KMS-11 (cell line): ENCODE results near the gene KCTD21.
"Not testable (repeated sequence)": the region's sequence is repeated elsewhere in the genome, so short reads cannot be mapped to it uniquely, and the experiment has no call there.

Experiments
- H2AFZ ChIP-seq: fragments of 200-600 bp; sonication (generic); 2 replicates; pipeline ENCODE4 v1.6.1; 2016; ENCODE audit warnings: antibody characterized with exemption, mixed run types, low read depth
- H3K27ac ChIP-seq: fragments of 200-600 bp; sonication (generic); 2 replicates; pipeline ENCODE4 v1.6.1; 2016; ENCODE audit warnings: mild to moderate bottlenecking, mixed run types
- H3K27me3 ChIP-seq: fragments of 200-600 bp; sonication (generic); 2 replicates; pipeline ENCODE4 v1.6.1; 2017; ENCODE audit warnings: mild to moderate bottlenecking, low read depth, mixed run types, moderate library complexity; ENCODE audit not compliant: insufficient read depth
- H3K36me3 ChIP-seq: fragments of 200-600 bp; sonication (generic); 2 replicates; pipeline ENCODE4 v1.6.1; 2017; ENCODE audit warnings: mild to moderate bottlenecking, mixed run types; ENCODE audit not compliant: insufficient read depth
- H3K4me1 ChIP-seq: fragments of 200-600 bp; sonication (generic); 2 replicates; pipeline ENCODE4 v1.6.1; 2016; ENCODE audit warnings: mild to moderate bottlenecking, low read depth, mixed run types; ENCODE audit not compliant: poor library complexity, severe bottlenecking
- H3K4me2 ChIP-seq: fragments of 200-600 bp; sonication (generic); 2 replicates; pipeline ENCODE4 v1.7.0; 2016; ENCODE audit warnings: mild to moderate bottlenecking, mixed run types
- H3K4me3 ChIP-seq: fragments of 200-600 bp; sonication (generic); IDR thresholded peaks from 2 replicates; pipeline ENCODE4 v1.6.1; 2017; ENCODE audit warnings: low read depth, low read length, mixed read lengths; ENCODE audit not compliant: insufficient read depth
- H3K79me2 ChIP-seq: fragments of 200-600 bp; sonication (generic); 2 replicates; pipeline ENCODE4 v1.6.1; 2016; ENCODE audit warnings: low read depth, mixed run types; ENCODE audit not compliant: insufficient read depth
- H3K9ac ChIP-seq: fragments of 200-600 bp; sonication (generic); 2 replicates; pipeline ENCODE4 v1.6.1; 2016; ENCODE audit warnings: mild to moderate bottlenecking, mixed run types
- H4K20me1 ChIP-seq: fragments of 200-600 bp; sonication (generic); 2 replicates; pipeline ENCODE4 v1.6.1; 2016; ENCODE audit warnings: mild to moderate bottlenecking, mixed run types; ENCODE audit not compliant: insufficient read depth
- TF ChIP-seq, protein P1 (sequence below): fragments of 200-600 bp; sonication (generic); conservative IDR thresholded peaks from 2 replicates; pipeline ENCODE4 v1.6.1; 2017; ENCODE audit warnings: low read depth, mild to moderate bottlenecking, antibody characterized with exemption, low read length, moderate library complexity, mixed read lengths

KCTD21 gene

DNA sequence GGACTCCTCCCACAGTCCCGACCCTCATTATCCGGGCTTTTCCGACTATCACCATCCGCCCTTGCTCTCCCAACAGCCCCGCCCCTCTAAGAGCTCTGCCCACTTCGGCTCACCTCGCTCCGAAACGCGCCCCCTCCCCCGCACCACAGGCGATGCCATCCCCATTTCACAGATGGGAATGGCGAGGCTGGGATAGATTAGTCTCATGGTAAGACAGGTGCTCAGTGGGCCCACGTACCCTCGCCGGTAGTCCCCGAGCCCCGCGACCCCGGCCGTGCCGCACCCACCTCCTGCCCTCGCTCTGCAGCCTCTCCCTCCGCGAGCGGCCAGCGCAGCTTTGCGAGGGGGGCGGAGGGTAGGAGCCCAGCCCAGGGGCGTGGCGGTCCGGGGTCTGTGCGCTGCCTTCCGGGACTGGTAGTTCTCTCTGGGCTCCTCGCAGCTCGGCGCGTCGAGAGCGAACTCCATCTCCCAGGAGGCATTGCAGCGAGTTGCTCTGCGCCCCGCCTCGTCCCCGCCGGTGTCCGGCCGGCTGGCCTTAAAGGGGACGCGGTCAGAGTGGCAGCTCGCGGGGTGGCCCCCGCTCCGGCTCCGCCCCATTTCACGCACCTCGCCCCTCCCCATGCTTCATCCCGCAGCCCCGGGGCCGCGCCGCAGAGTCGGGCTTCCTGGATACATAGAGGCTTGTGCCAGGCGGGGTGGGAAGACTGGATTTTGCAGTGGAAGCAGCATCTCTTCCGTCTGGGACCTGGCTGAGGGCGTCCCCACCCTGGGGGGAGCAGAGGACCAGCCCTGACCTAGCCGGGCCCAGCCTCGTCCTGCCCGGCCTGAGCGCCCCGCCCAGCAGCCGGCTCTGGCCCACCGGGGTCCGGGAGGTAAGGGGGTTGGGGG, at the start of gene KCTD21, which contains the start of gene USP35:
TSS of gene KCTD21 (minus strand) at position 341 of the 888 bp plus-strand sequence. CDS start 14,072 bp downstream, outside the sequence.
TSS of gene USP35 (plus strand) at position 634 of the 888 bp plus-strand sequence. CDS start 7,327 bp downstream, outside the sequence.
- Histone ChIP-seq H4K20me1 (no peaks in the 10 kb centered on the region), H3K27me3 (no peaks in the 10 kb centered on the region), H3K27ac (no peak within 1 kb of the TSS), H3K36me3 (no peaks in the 10 kb centered on the region), H3K4me2 (peak within 1 kb of the TSS; percentile 88), H3K4me3 (peak within 1 kb of the TSS; percentile 77), H3K79me2 (no peaks in the 10 kb centered on the region), H3K4me1 (peaks cover 19% of the 10 kb centered on the region), H2AFZ (peak within 1 kb of the TSS; percentile 95), H3K9ac (peak within 1 kb of the TSS; percentile 47; the same call in 1 of the 2 replicates)
- TF ChIP-seq, protein P1, sequence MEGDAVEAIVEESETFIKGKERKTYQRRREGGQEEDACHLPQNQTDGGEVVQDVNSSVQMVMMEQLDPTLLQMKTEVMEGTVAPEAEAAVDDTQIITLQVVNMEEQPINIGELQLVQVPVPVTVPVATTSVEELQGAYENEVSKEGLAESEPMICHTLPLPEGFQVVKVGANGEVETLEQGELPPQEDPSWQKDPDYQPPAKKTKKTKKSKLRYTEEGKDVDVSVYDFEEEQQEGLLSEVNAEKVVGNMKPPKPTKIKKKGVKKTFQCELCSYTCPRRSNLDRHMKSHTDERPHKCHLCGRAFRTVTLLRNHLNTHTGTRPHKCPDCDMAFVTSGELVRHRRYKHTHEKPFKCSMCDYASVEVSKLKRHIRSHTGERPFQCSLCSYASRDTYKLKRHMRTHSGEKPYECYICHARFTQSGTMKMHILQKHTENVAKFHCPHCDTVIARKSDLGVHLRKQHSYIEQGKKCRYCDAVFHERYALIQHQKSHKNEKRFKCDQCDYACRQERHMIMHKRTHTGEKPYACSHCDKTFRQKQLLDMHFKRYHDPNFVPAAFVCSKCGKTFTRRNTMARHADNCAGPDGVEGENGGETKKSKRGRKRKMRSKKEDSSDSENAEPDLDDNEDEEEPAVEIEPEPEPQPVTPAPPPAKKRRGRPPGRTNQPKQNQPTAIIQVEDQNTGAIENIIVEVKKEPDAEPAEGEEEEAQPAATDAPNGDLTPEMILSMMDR: no peak

DNA sequence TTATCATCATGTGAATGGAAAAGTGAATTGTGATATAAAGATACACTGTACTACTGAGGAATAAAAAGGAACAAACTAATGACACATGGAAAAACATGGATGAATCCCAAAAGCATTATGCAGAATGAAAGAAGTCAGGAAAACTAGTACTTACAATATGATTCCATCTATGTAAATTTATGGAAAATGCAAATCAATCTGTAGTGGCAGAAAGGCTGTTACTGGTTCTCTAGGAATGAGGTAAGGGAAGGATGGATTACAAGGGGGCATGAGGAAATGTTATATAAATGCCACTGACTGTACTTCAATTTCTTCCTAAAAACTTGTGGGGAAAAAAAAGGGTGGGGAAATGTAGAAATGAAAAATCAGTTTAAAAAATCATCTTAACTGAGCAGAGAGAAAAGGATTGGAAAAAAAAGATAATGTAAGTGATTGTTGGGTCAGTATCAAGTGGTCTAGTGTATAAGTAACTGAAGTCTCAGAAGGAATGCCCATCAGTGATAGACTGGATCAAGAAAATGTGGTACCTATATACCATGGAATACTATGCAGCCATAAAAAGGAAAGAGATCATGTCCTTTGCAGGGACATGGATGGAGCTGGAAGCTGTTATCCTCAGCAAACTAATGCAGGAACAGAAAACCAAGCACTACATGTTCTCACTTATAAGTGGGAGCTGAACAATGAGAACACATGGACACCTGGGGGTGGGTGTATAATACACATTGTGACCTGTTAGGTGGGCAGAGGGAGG, 49.0 kb upstream of the KCTD21 start:
- TF ChIP-seq, protein P1: no peak
- H3K4me3 ChIP-seq: no peak overlapping the region
- H3K79me2 ChIP-seq: no peaks in the 10 kb centered on the region
- no peak overlapping the region for H2AFZ ChIP-seq
- no peaks in the 10 kb centered on the region for H3K36me3 ChIP-seq
- no peak overlapping the region for H3K4me2 ChIP-seq
- H3K27me3 ChIP-seq: no peaks in the 10 kb centered on the region
- peaks cover 3% of the 10 kb centered on the region for H3K4me1 ChIP-seq
- no peak overlapping the region for H3K27ac ChIP-seq
- H4K20me1 ChIP-seq: no peaks in the 10 kb centered on the region
- no peak overlapping the region for H3K9ac ChIP-seq

GRCh38 chr11:78234006-78234405, 45.6 kb upstream of the KCTD21 start:
- H3K4me1 ChIP-seq: peaks cover 21% of the 10 kb centered on the region
- no peak overlapping the region for H3K9ac ChIP-seq
- TF ChIP-seq, protein P1: no peak
- H3K79me2 ChIP-seq: no peaks in the 10 kb centered on the region
- no peak overlapping the region for H3K27ac ChIP-seq
- no peaks in the 10 kb centered on the region for H4K20me1 ChIP-seq
- H3K4me3 ChIP-seq: no peak overlapping the region
- H3K27me3 ChIP-seq: no peaks in the 10 kb centered on the region
- no peaks in the 10 kb centered on the region for H3K36me3 ChIP-seq
- H3K4me2 ChIP-seq: no peak overlapping the region
- no peak overlapping the region for H2AFZ ChIP-seq

GRCh38 chr11:78233046-78233445, 44.6 kb upstream of the KCTD21 start:
- H2AFZ ChIP-seq, H3K79me2 ChIP-seq, H3K36me3 ChIP-seq, H4K20me1 ChIP-seq, H3K27ac ChIP-seq, H3K4me2 ChIP-seq, H3K9ac ChIP-seq, H3K4me3 ChIP-seq, H3K27me3 ChIP-seq: not testable (repeated sequence)
- H3K4me1 ChIP-seq: peaks cover 24% of the 10 kb centered on the region
